CD4-positive, alpha-beta T cell (primary cell): ENCODE results near the gene MAB21L4. TPM values are rescaled to one million over a fixed set of nuclear protein-coding genes. Genes with fewer than 3 reads are reported as not detected.

Experiments
- ATAC-seq: fragments of 200-7000 bp; cut with Tn5 transposase; one replicate; pipeline ENCODE4 v1.10.0; 2022; ENCODE audit warnings: mild to moderate bottlenecking; ENCODE audit not compliant: poor library complexity
- CTCF ChIA-PET: fragments of 350-600 bp; sonication (Branson Sonifier 250); formaldehyde crosslinking; loops from one replicate; lab custom pipeline; 2021; ENCODE audit warnings: antibody characterized with exemption, inconsistent platforms; lab: Charles Lee
- POLR2A ChIA-PET: fragments of 350-600 bp; sonication (Branson Sonifier 250); formaldehyde crosslinking; loops from one replicate; lab custom pipeline; 2021; ENCODE audit warnings: antibody characterized with exemption, inconsistent platforms; lab: Charles Lee
- DNase-seq, 14 experiments: peaks; one replicate each; pipeline ENCODE4 v3.0.0-alpha.2; 2013 to 2020; ENCODE audit warnings: mixed read lengths in 2 of 14
- H3K27ac ChIP-seq, 2 donors: one replicate each; pipeline versions ENCODE4 v1.5.1 to v1.7.0; 2013; ENCODE audit warnings: low read length in 2 of 2, low read depth in 1 of 2, mild to moderate bottlenecking in 1 of 2
- H3K27me3 ChIP-seq, 2 experiments: 1 replicate in 1 of 2; 2 replicates in 1 of 2; pipeline versions ENCODE4 v1.6.1 to v1.7.0; 2013; ENCODE audit warnings: low read length in 2 of 2, control low read depth in 1 of 2, mild to moderate bottlenecking in 1 of 2, moderate library complexity in 1 of 2; ENCODE audit not compliant: insufficient read depth in 2 of 2, control insufficient read depth in 1 of 2
- H3K36me3 ChIP-seq: one replicate; pipeline ENCODE4 v1.6.1; 2013; ENCODE audit warnings: low read length, control low read depth; ENCODE audit not compliant: insufficient read depth
- H3K4me1 ChIP-seq: one replicate; pipeline ENCODE4 v1.6.1; 2013; ENCODE audit warnings: low read length, control low read depth; ENCODE audit not compliant: insufficient read depth
- H3K4me3 ChIP-seq: one replicate; pipeline ENCODE4 v1.5.1; 2013; ENCODE audit warnings: mild to moderate bottlenecking, low read length, moderate library complexity
- H3K9me3 ChIP-seq, 2 experiments: 1 replicate in 1 of 2; 2 replicates in 1 of 2; pipeline versions ENCODE4 v1.6.1 to v1.7.0; 2013; ENCODE audit warnings: low read length in 2 of 2, mild to moderate bottlenecking in 2 of 2, control low read depth in 1 of 2, moderate library complexity in 1 of 2; ENCODE audit not compliant: control insufficient read depth in 1 of 2, insufficient read depth in 1 of 2
- H3K27ac Mint-ChIP-seq: one replicate; pipeline ENCODE4 v1.8.0; 2020; ENCODE audit warnings: mixed read lengths
- H3K27me3 Mint-ChIP-seq: one replicate; pipeline ENCODE4 v1.8.0; 2021; ENCODE audit warnings: mixed read lengths
- H3K36me3 Mint-ChIP-seq: one replicate; pipeline ENCODE4 v1.8.0; 2021; ENCODE audit warnings: low read depth, mixed read lengths
- H3K4me1 Mint-ChIP-seq: one replicate; pipeline ENCODE4 v1.8.0; 2021; ENCODE audit warnings: low read depth, mixed read lengths
- H3K4me3 Mint-ChIP-seq: one replicate; pipeline ENCODE4 v1.8.0; 2020; ENCODE audit warnings: mild to moderate bottlenecking, mixed read lengths
- H3K9me3 Mint-ChIP-seq: one replicate; pipeline ENCODE4 v1.8.0; 2020; ENCODE audit warnings: mixed read lengths
- intact Hi-C, 2 experiments: fragments of 100-400 bp; cut with DNase I in 1 of 2; cut with micrococcal nuclease in 1 of 2; formaldehyde crosslinking; loops; one replicate each; pipeline versions ENCODE4 v1.15.1 to v1.9.0; 2023 to 2025; cut with DNase I, micrococcal nuclease
- total RNA-seq, 174 experiments: library from RNA in 2 of 174; stranded (reverse) in 2 of 174; gene quantifications; one replicate each; pipeline ENCODE4 v1.2.3 and lab custom pipeline; 2021 to 2026
- TF ChIP-seq, protein P1 (sequence below): fragments of 200-600 bp; IDR thresholded peaks from one replicate; pipeline ENCODE4 v1.8.0; 2022; ENCODE audit warnings: antibody characterized with exemption, mild to moderate bottlenecking

The MAB21L4 gene
- total RNA-seq, 2 experiments from 2014 or later: not detected

DNA sequence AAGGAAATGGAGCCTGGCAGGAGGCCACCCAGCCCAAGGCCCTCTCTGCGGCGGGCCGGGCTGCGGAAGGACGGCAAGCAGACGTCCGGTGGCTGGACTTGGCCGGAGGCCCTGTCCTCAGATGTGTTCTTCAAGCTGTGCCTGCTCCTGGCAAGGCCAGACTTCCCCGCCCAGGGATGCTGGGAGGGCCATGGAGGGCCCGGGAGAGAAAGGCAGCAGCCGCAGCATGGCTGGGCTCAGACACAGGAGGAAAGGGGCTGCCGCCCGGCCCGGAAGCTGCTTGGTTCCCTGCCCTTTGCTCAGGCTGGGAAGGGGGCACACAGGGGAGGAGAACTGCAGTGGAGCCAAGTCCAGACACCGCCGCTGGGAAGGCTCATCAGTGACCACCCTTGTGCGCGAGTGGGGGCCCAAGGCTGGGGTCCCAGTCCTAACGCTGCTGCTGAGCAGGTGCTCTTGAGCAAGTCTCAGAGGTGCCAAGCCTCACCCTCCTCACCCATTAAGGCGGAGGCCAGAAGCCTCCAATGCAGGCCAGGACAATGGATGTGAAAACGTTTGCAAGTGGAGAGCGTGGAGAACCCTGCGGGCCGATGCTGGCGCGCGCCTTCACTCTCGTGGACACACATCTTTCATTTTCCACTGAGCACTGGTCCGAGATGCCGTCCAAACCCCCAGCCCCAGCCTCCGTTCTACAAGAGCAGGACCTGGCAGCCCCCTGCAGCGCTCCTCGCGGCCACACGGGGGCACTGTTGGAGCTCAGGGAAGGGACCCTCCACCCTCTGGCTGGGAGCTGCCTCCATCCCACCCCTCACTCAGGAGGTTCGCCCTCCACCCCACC, 18.1 kb upstream of the MAB21L4 start:
- peak; percentile 49 to 74 (median 62) for DNase-seq
- intact Hi-C loops: loop anchor here (2.0 to 10.0 kb wide), 3 partner anchors 161 to 241 kb away; partner anchors contain the start of gene PPP1R7 (in 2 of the 2)
- CTCF ChIA-PET: interaction anchor here (0.6 to 1.0 kb wide), 3 partner anchors 76 to 236 kb away, joined by 3 to 8 read pairs (median 3); partner anchors contain the start of genes PASK and PPP1R7
- H3K4me3 Mint-ChIP-seq: no peak overlapping the region
- H3K9me3 Mint-ChIP-seq: no peaks in the 10 kb centered on the region
- TF ChIP-seq, protein P1, sequence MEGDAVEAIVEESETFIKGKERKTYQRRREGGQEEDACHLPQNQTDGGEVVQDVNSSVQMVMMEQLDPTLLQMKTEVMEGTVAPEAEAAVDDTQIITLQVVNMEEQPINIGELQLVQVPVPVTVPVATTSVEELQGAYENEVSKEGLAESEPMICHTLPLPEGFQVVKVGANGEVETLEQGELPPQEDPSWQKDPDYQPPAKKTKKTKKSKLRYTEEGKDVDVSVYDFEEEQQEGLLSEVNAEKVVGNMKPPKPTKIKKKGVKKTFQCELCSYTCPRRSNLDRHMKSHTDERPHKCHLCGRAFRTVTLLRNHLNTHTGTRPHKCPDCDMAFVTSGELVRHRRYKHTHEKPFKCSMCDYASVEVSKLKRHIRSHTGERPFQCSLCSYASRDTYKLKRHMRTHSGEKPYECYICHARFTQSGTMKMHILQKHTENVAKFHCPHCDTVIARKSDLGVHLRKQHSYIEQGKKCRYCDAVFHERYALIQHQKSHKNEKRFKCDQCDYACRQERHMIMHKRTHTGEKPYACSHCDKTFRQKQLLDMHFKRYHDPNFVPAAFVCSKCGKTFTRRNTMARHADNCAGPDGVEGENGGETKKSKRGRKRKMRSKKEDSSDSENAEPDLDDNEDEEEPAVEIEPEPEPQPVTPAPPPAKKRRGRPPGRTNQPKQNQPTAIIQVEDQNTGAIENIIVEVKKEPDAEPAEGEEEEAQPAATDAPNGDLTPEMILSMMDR: peak; percentile 87
- H3K27me3 ChIP-seq: peaks cover 29 to 31% of the 10 kb centered on the region in 2 experiments
- H3K36me3 ChIP-seq: no peaks in the 10 kb centered on the region
- no peak overlapping the region for H3K27ac ChIP-seq
- H3K4me1 ChIP-seq: peaks cover 3% of the 10 kb centered on the region
- H3K27ac Mint-ChIP-seq: no peak overlapping the region
- no peak overlapping the region for H3K4me3 ChIP-seq
- peak; percentile 79 for ATAC-seq
- H3K36me3 Mint-ChIP-seq: no peaks in the 10 kb centered on the region
- peaks cover 25% of the 10 kb centered on the region for H3K27me3 Mint-ChIP-seq
- no peaks in the 10 kb centered on the region for H3K4me1 Mint-ChIP-seq
- H3K9me3 ChIP-seq: peaks cover 0 to 4% of the 10 kb centered on the region in 2 experiments
- POLR2A ChIA-PET: interaction anchor here (1.0 kb wide), 1 partner anchor 235 kb away, joined by 3 read pairs; the partner anchor contains the start of gene PASK

- Mint-ChIP-seq H3K27ac (no peak overlapping the region), H3K4me3 (no peak overlapping the region), H3K27me3 (peaks cover 25% of the 10 kb centered on the region), H3K9me3 (no peaks in the 10 kb centered on the region), H3K4me1 (no peaks in the 10 kb centered on the region), H3K36me3 (no peaks in the 10 kb centered on the region)
- ATAC-seq (no peak), DNase-seq (no peak)
- POLR2A ChIA-PET: no interaction called here
- Histone ChIP-seq H3K36me3 (no peaks in the 10 kb centered on the region), H3K4me1 (peaks cover 3% of the 10 kb centered on the region), H3K27ac (no peak overlapping the region), H3K4me3 (no peak overlapping the region), H3K9me3 (peaks cover 0 to 4% of the 10 kb centered on the region in 2 experiments), H3K27me3 (peaks cover 29 to 31% of the 10 kb centered on the region in 2 experiments)
- TF ChIP-seq, protein P1: no peak
- intact Hi-C loops: loop anchor here (10.0 kb wide), 2 partner anchors 162 to 242 kb away; partner anchors contain the start of gene PPP1R7 (in 1 of the 2)
- CTCF ChIA-PET: no interaction called here
Observed at GRCh38 chr2:240912878-240913809, 17.2 kb upstream of the MAB21L4 start.

GRCh38 chr2:240911641-240912265, 15.8 kb upstream of the MAB21L4 start:
- H3K4me1 ChIP-seq: peaks cover 3% of the 10 kb centered on the region

More at GRCh38 chr2:240911641-240912265, 15.8 kb upstream of the MAB21L4 start:
- TF ChIP-seq, protein P1: no peak
- DNase-seq (no peak), ATAC-seq (no peak)
- no peaks in the 10 kb centered on the region for H3K4me1 Mint-ChIP-seq
- ChIA-PET CTCF (no interaction called here), POLR2A (no interaction called here)
- H3K27me3 Mint-ChIP-seq: peaks cover 25% of the 10 kb centered on the region
- intact Hi-C loops: loop anchor here (10.0 kb wide), 2 partner anchors 163 to 243 kb away; partner anchors contain the start of gene PPP1R7 (in 1 of the 2)
- no peak overlapping the region for H3K4me3 Mint-ChIP-seq
- no peaks in the 10 kb centered on the region for H3K36me3 Mint-ChIP-seq
- no peaks in the 10 kb centered on the region for H3K36me3 ChIP-seq
- H3K9me3 Mint-ChIP-seq: no peaks in the 10 kb centered on the region
- peaks cover 0 to 4% of the 10 kb centered on the region in 2 experiments for H3K9me3 ChIP-seq
- H3K4me3 ChIP-seq: no peak overlapping the region
- no peak overlapping the region for H3K27ac Mint-ChIP-seq
- H3K27ac ChIP-seq: no peak overlapping the region
- peaks cover 26 to 28% of the 10 kb centered on the region in 2 experiments for H3K27me3 ChIP-seq
